Measurements from ENCODE around the gene KAT8. TPM values are rescaled to one million over a fixed set of nuclear protein-coding genes. Genes with fewer than 3 reads are reported as not detected.

KAT8 gene
- total RNA-seq, 4 donors from 2014 or later: 63.0 to 101 (median 77.8) TPM

DNA sequence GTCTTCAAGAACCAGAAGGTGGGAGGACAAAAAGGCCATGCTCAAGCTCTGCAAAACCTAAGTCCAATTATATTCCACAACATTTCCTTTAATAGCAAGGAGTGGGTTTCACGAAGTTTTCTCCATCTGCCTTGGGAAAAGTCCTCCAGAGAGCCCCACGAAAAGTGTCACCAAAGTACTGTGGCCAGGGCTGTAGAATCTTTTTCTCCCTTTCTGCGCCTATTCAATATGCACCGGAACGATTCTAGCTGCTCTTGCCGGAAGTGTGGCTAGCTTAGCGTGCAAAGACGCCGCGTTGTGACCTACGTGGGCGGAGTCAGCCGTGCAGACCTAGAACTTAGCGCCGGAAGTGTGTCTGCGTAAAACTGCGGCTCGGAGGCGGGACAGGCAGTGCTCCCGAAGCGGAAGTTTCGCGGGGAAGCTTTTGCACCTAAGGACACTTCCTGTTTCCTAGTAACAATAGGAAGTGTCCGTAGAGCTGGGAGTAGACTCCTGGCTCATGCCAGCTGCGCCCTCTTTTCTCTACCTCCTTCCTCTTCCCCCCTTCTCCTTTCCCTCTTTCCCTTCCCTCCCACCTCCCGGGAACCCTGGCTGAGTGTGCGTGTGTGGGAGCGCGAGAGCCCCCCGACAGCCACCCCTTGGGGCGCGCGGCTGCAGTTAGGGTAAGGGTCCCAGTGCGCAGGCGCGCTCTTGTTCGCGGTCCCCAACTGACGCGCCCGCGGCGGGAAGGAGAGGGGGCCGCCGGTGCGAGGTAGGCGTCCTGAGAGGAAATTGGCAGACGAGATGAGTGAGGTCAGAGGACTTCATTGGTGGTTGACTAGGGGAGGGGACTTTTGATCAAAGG lies 43.3 kb upstream of the KAT8 start, which contains the start of the genes ZNF646 and ZNF668:
Gene ZNF646, plus strand, starts transcription at position 453 of the 844 bp plus-strand sequence. CDS start 1,903 bp downstream, outside the sequence.
Gene ZNF668, minus strand, starts transcription at position 271 of the 844 bp plus-strand sequence. CDS start 9,781 bp downstream, outside the sequence.
- peak; percentile 98 for DNase-seq
- Histone ChIP-seq H3K9me3 (no peaks in the 10 kb centered on the region), H3K4me1 (peaks cover 0 to 10% of the 10 kb centered on the region in 2 donors), H3K27me3 (no peaks in the 10 kb centered on the region), H3K4me3 (peak within 1 kb of the TSS; percentile 67 to 73), H3K27ac (peak within 1 kb of the TSS; percentile 92 to 93), H3K36me3 (no peaks in the 10 kb centered on the region)
- intact Hi-C loops (cut with DNase I; ENCODE audit: low total_unique reads): no loop called here
- TF ChIP-seq, protein P1, sequence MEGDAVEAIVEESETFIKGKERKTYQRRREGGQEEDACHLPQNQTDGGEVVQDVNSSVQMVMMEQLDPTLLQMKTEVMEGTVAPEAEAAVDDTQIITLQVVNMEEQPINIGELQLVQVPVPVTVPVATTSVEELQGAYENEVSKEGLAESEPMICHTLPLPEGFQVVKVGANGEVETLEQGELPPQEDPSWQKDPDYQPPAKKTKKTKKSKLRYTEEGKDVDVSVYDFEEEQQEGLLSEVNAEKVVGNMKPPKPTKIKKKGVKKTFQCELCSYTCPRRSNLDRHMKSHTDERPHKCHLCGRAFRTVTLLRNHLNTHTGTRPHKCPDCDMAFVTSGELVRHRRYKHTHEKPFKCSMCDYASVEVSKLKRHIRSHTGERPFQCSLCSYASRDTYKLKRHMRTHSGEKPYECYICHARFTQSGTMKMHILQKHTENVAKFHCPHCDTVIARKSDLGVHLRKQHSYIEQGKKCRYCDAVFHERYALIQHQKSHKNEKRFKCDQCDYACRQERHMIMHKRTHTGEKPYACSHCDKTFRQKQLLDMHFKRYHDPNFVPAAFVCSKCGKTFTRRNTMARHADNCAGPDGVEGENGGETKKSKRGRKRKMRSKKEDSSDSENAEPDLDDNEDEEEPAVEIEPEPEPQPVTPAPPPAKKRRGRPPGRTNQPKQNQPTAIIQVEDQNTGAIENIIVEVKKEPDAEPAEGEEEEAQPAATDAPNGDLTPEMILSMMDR (IDR thresholded peaks at IDR 0.05): no peak
- TF ChIP-seq POLR2A (IDR thresholded peaks at IDR 0.05): peak; percentile 40 to 68

DNA sequence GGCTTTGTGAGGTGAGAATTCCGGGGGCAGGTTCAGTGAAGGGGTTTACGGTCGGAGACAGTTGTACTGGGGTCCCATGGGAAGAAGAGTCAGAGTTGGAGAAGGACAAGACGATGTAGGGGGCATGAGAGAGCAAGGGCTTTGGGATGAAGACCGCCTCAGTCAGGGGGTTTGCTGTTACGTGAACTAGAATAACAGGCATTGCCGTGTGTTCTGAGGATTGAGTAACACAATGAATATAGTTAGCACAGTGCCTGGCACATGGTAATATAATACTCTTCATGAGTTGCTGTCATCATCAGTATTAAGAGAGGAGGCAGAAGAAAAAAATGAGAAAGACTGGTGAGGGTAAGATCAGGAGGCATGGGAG lies 42.7 kb upstream of the KAT8 start:
- intact Hi-C loops (cut with DNase I; ENCODE audit: low total_unique reads): no loop called here
- no peaks in the 10 kb centered on the region for H3K9me3 ChIP-seq
- no peaks in the 10 kb centered on the region for H3K27me3 ChIP-seq
- H3K4me3 ChIP-seq: peak overlapping the region; percentile 67 to 73
- H3K27ac ChIP-seq: peak overlapping the region; percentile 92 to 93
- H3K4me1 ChIP-seq: peaks cover 0 to 10% of the 10 kb centered on the region in 2 donors
- DNase-seq: no peak
- TF ChIP-seq, protein P1 (IDR thresholded peaks at IDR 0.05): no peak
- no peak for TF ChIP-seq POLR2A (IDR thresholded peaks at IDR 0.05)
- H3K36me3 ChIP-seq: no peaks in the 10 kb centered on the region

DNA sequence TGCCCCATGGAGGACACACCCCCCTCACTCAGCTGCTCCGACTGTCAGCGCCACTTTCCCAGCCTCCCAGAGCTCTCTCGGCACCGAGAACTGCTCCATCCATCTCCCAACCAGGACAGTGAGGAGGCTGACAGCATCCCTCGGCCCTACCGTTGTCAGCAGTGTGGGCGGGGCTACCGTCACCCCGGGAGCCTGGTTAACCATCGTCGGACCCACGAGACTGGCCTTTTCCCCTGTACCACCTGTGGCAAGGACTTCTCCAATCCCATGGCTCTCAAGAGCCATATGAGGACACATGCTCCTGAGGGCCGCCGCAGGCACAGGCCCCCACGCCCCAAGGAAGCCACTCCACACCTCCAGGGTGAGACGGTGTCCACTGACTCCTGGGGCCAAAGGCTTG lies 41.1 kb upstream of the KAT8 start:
- intact Hi-C loops (cut with DNase I; ENCODE audit: low total_unique reads): no loop called here
- H3K9me3 ChIP-seq: no peaks in the 10 kb centered on the region
- TF ChIP-seq POLR2A (IDR thresholded peaks at IDR 0.05): no peak
- TF ChIP-seq, protein P1 (IDR thresholded peaks at IDR 0.05): no peak
- H3K36me3 ChIP-seq: no peaks in the 10 kb centered on the region
- no peaks in the 10 kb centered on the region for H3K27me3 ChIP-seq
- no peak overlapping the region for H3K27ac ChIP-seq
- DNase-seq: no peak
- peaks cover 0 to 10% of the 10 kb centered on the region in 2 donors for H3K4me1 ChIP-seq
- no peak overlapping the region for H3K4me3 ChIP-seq

DNA sequence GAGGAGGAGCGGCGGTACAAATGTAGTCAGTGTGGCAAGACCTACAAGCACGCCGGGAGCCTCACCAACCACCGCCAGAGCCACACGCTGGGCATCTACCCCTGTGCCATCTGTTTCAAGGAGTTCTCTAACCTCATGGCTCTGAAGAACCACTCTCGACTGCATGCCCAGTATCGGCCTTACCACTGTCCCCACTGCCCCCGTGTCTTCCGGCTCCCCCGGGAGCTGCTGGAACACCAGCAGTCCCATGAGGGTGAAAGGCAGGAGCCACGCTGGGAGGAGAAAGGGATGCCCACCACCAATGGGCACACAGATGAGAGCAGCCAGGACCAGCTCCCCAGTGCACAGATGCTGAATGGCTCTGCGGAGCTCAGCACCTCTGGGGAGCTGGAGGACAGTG lies 40.4 kb upstream of the KAT8 start:
- intact Hi-C loops (cut with DNase I; ENCODE audit: low total_unique reads): no loop called here
- Histone ChIP-seq H3K4me1 (peaks cover 0 to 5% of the 10 kb centered on the region in 2 donors), H3K27me3 (no peaks in the 10 kb centered on the region), H3K36me3 (no peaks in the 10 kb centered on the region), H3K9me3 (no peaks in the 10 kb centered on the region), H3K27ac (no peak overlapping the region), H3K4me3 (no peak overlapping the region)
- DNase-seq: no peak
- TF ChIP-seq, protein P1 (IDR thresholded peaks at IDR 0.05): no peak
- no peak for TF ChIP-seq POLR2A (IDR thresholded peaks at IDR 0.05)

All from uterus (tissue), 4 donors.